Germinal center (tissue), 1 donor: Measurements from ENCODE around the gene KCTD15.

Experiments
- DNase-seq: peaks from one replicate; pipeline ENCODE4 v3.0.0; 2012; ENCODE audit warnings: mixed read lengths, low spot score

The KCTD15 gene

GRCh38 chr19:33796164-33796875 lies at the start of gene KCTD15:
KCTD15 (plus strand) TSS chr19:33796870; CDS start chr19:33800455, 3,585 bp downstream.
- DNase-seq = no peak

- DNase-seq = no peak
Measured at GRCh38 chr19:33747273-33747672, 49.4 kb upstream of the KCTD15 start.

GRCh38 chr19:33748231-33748630 lies 48.4 kb upstream of the KCTD15 start:
- no peak for DNase-seq

- DNase-seq = no peak
Measured at GRCh38 chr19:33749016-33749415, 47.7 kb upstream of the KCTD15 start.

- DNase-seq = no peak
Measured at GRCh38 chr19:33749619-33750175, 47.0 kb upstream of the KCTD15 start.

GRCh38 chr19:33750587-33751435 lies 45.9 kb upstream of the KCTD15 start:
- no peak for DNase-seq

GRCh38 chr19:33751436-33751770 lies 45.3 kb upstream of the KCTD15 start:
- DNase-seq = no peak

- DNase-seq = no peak
Measured at GRCh38 chr19:33752018-33752800, 44.5 kb upstream of the KCTD15 start.

GRCh38 chr19:33752945-33753344 lies 43.7 kb upstream of the KCTD15 start:
- no peak for DNase-seq

- no peak for DNase-seq
Measured at GRCh38 chr19:33754361-33754760, 42.3 kb upstream of the KCTD15 start.

GRCh38 chr19:33755099-33756035 lies 41.3 kb upstream of the KCTD15 start:
- no peak for DNase-seq

- DNase-seq = no peak
Measured at GRCh38 chr19:33756177-33756576, 40.5 kb upstream of the KCTD15 start.

- DNase-seq = no peak
Measured at GRCh38 chr19:33758541-33759013, 38.1 kb upstream of the KCTD15 start.

GRCh38 chr19:33759356-33759755 lies 37.3 kb upstream of the KCTD15 start:
- no peak for DNase-seq

- no peak for DNase-seq
Measured at GRCh38 chr19:33763633-33764371, 32.9 kb upstream of the KCTD15 start.

- no peak for DNase-seq
Measured at GRCh38 chr19:33766623-33767022, 30.0 kb upstream of the KCTD15 start.

GRCh38 chr19:33767898-33768413 lies 28.7 kb upstream of the KCTD15 start:
- DNase-seq = no peak

GRCh38 chr19:33769208-33769607 lies 27.5 kb upstream of the KCTD15 start:
- DNase-seq = no peak

GRCh38 chr19:33770107-33770506 lies 26.6 kb upstream of the KCTD15 start:
- DNase-seq = no peak
